ENCODE measurements around the gene GJC1. TPM values are rescaled to one million over a fixed set of nuclear protein-coding genes. Genes with fewer than 3 reads are reported as not detected.

The GJC1 gene
- 1.8 TPM for polyA plus RNA-seq (2012; ENCODE audit: missing spikeins)

- no peak for TF ChIP-seq POLR2AphosphoS5 (IDR thresholded peaks at IDR 0.05; ENCODE audit: low read depth, low read length)
- TF ChIP-seq POLR2A (IDR thresholded peaks at IDR 0.05; ENCODE audit: low read depth, low read length) = no peak
- no peak for TF ChIP-seq TAF1 (IDR thresholded peaks at IDR 0.05; ENCODE audit: borderline replicate concordance, low read depth, low read length)
- DNase-seq (ENCODE audit: insufficient read length) = no peak
- FAIRE-seq = peak; percentile 24
Observed at GRCh38 chr17:44829523-44830358, at the start of gene GJC1. TSS of gene GJC1 (minus strand) at chr17:44830287. CDS start at chr17:44805817, 24,470 bp downstream.

- TF ChIP-seq TAF1 (IDR thresholded peaks at IDR 0.05; ENCODE audit: borderline replicate concordance, low read depth, low read length) = no peak
- TF ChIP-seq POLR2A (IDR thresholded peaks at IDR 0.05; ENCODE audit: low read depth, low read length) = no peak
- TF ChIP-seq POLR2AphosphoS5 (IDR thresholded peaks at IDR 0.05; ENCODE audit: low read depth, low read length) = no peak
- DNase-seq (ENCODE audit: insufficient read length) (no peak), FAIRE-seq (no peak)
Observed at GRCh38 chr17:44879376-44879775, 49.3 kb upstream of the GJC1 start.

- DNase-seq (ENCODE audit: insufficient read length) = no peak
- no peak for FAIRE-seq
- TF ChIP-seq POLR2AphosphoS5 (IDR thresholded peaks at IDR 0.05; ENCODE audit: low read depth, low read length) = no peak
- no peak for TF ChIP-seq TAF1 (IDR thresholded peaks at IDR 0.05; ENCODE audit: borderline replicate concordance, low read depth, low read length)
- TF ChIP-seq POLR2A (IDR thresholded peaks at IDR 0.05; ENCODE audit: low read depth, low read length) = no peak
Observed at GRCh38 chr17:44878627-44879221, 48.6 kb upstream of the GJC1 start.

- FAIRE-seq = no peak
- TF ChIP-seq POLR2A (IDR thresholded peaks at IDR 0.05; ENCODE audit: low read depth, low read length) (no peak), TAF1 (IDR thresholded peaks at IDR 0.05; ENCODE audit: borderline replicate concordance, low read depth, low read length) (no peak), POLR2AphosphoS5 (IDR thresholded peaks at IDR 0.05; ENCODE audit: low read depth, low read length) (no peak)
- no peak for DNase-seq (ENCODE audit: insufficient read length)
Observed at GRCh38 chr17:44877121-44877520, 47.0 kb upstream of the GJC1 start.

- TF ChIP-seq POLR2AphosphoS5 (IDR thresholded peaks at IDR 0.05; ENCODE audit: low read depth, low read length) (no peak), TAF1 (IDR thresholded peaks at IDR 0.05; ENCODE audit: borderline replicate concordance, low read depth, low read length) (no peak), POLR2A (IDR thresholded peaks at IDR 0.05; ENCODE audit: low read depth, low read length) (no peak)
- DNase-seq (ENCODE audit: insufficient read length) (no peak), FAIRE-seq (no peak)
Observed at GRCh38 chr17:44875761-44876160, 45.7 kb upstream of the GJC1 start.

- FAIRE-seq (no peak), DNase-seq (ENCODE audit: insufficient read length) (no peak)
- TF ChIP-seq POLR2A (IDR thresholded peaks at IDR 0.05; ENCODE audit: low read depth, low read length) = no peak
- TF ChIP-seq POLR2AphosphoS5 (IDR thresholded peaks at IDR 0.05; ENCODE audit: low read depth, low read length) = no peak
- no peak for TF ChIP-seq TAF1 (IDR thresholded peaks at IDR 0.05; ENCODE audit: borderline replicate concordance, low read depth, low read length)
Observed at GRCh38 chr17:44872131-44872768, 42.2 kb upstream of the GJC1 start.

GRCh38 chr17:44871556-44871955, 41.5 kb upstream of the GJC1 start:
- TF ChIP-seq TAF1 (IDR thresholded peaks at IDR 0.05; ENCODE audit: borderline replicate concordance, low read depth, low read length) (no peak), POLR2A (IDR thresholded peaks at IDR 0.05; ENCODE audit: low read depth, low read length) (no peak), POLR2AphosphoS5 (IDR thresholded peaks at IDR 0.05; ENCODE audit: low read depth, low read length) (no peak)
- FAIRE-seq = no peak

GRCh38 chr17:44867841-44868240, 37.8 kb upstream of the GJC1 start:
- TF ChIP-seq POLR2AphosphoS5 (IDR thresholded peaks at IDR 0.05; ENCODE audit: low read depth, low read length) = no peak

More at GRCh38 chr17:44871556-44871955, 41.5 kb upstream of the GJC1 start:
- no peak for DNase-seq (ENCODE audit: insufficient read length)

GRCh38 chr17:44865931-44866330, 35.8 kb upstream of the GJC1 start:
- DNase-seq (ENCODE audit: insufficient read length) (no peak), FAIRE-seq (no peak)
- TF ChIP-seq TAF1 (IDR thresholded peaks at IDR 0.05; ENCODE audit: borderline replicate concordance, low read depth, low read length) (no peak), POLR2A (IDR thresholded peaks at IDR 0.05; ENCODE audit: low read depth, low read length) (no peak), POLR2AphosphoS5 (IDR thresholded peaks at IDR 0.05; ENCODE audit: low read depth, low read length) (no peak)

More at GRCh38 chr17:44867841-44868240, 37.8 kb upstream of the GJC1 start:
- FAIRE-seq (no peak), DNase-seq (ENCODE audit: insufficient read length) (no peak)

- DNase-seq (ENCODE audit: insufficient read length) = peak; percentile 41
- TF ChIP-seq TAF1 (IDR thresholded peaks at IDR 0.05; ENCODE audit: borderline replicate concordance, low read depth, low read length) (no peak), POLR2AphosphoS5 (IDR thresholded peaks at IDR 0.05; ENCODE audit: low read depth, low read length) (no peak), POLR2A (IDR thresholded peaks at IDR 0.05; ENCODE audit: low read depth, low read length) (no peak)
- FAIRE-seq = peak; percentile 77
Observed at GRCh38 chr17:44865231-44865660, 35.2 kb upstream of the GJC1 start.

GRCh38 chr17:44864831-44865230, 34.7 kb upstream of the GJC1 start:
- FAIRE-seq (no peak), DNase-seq (ENCODE audit: insufficient read length) (no peak)
- TF ChIP-seq TAF1 (IDR thresholded peaks at IDR 0.05; ENCODE audit: borderline replicate concordance, low read depth, low read length) (no peak), POLR2A (IDR thresholded peaks at IDR 0.05; ENCODE audit: low read depth, low read length) (no peak), POLR2AphosphoS5 (IDR thresholded peaks at IDR 0.05; ENCODE audit: low read depth, low read length) (no peak)

Measured in GM12892 (cell line).